Cortex of kidney (tissue), 1 donor: ENCODE data around the gene NECTIN2.
"Not testable (repeated sequence)": the region's sequence is repeated elsewhere in the genome, so short reads cannot be mapped to it uniquely, and the experiment has no call there.

Experiments
- DNase-seq: peaks from one replicate; lab custom pipeline; 2025; lab: John Stamatoyannopoulos, UW

Gene NECTIN2

DNA sequence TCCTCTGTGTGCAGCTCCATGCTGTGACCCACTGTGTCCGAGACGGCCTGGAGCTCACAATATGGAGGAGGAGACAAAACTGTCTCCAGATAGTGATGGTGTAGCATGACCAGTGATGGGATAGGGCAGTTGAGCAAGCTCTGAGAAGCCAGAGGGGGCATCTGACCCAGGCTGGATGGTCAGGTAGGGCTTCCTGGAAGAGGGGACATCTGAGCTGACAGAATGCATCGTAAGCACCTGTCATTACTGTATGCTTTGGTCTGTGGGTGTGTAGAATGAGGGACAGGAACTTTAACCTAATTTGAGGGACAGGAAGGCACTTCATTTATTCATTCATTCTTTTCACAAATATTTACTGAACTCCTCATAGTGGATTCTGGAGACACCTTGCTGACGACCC, 38.5 kb downstream of the NECTIN2 start:
- DNase-seq, result no peak

GRCh38 chr19:44886141-44886540, 40.0 kb downstream of the NECTIN2 start:
- no peak for DNase-seq

DNA sequence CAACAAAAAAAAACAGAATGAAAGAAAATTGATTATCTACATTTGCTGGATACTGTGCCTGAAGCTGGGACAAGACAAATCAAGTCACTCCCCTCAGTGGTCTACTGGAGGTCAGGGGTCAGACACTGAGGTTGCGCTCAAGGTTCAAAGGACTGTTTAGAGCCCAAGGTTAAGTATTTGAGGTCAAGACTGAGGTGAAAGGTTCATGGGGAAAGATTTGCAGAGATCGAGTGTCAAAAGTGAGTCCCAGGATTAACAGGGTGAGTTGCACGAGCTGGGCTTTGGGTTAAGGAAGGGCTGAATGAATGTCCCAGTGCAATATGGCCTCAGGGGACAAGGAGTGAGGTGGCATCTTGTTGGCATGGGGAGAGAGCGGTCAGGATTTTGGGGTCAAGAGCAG, 41.6 kb downstream of the NECTIN2 start:
- no peak for DNase-seq

DNA sequence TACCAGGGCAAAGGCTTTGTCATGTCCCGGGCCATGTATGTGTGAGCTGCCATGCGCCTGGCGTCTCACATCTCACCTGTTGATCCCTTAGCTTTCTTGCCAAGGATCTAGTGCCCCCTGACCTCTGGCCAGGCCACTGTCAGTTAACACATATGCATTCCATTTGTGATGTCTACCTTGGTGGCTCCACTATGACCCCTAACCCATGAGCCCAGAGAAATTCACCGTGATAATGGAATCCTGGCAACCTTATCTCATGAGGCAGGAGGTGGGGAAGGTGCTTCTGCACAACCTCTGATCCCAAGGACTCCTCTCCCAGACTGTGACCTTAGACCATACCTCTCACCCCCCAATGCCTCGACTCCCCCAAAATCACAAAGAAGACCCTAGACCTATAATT, 42.2 kb downstream of the NECTIN2 start:
- not testable (repeated sequence) for DNase-seq

- DNase-seq, result no peak
These were observed 43.8 kb downstream of the NECTIN2 start for GRCh38 chr19:44889830-44890365.

GRCh38 chr19:44890366-44891015, 44.4 kb downstream of the NECTIN2 start:
- peak; percentile 96 for DNase-seq

- DNase-seq, result peak; percentile 96
These were observed 45.2 kb downstream of the NECTIN2 start, which contains the start of gene TOMM40 for GRCh38 chr19:44891016-44891882. Gene TOMM40 (plus strand): TSS chr19:44891254. CDS start chr19:44891416, 162 bp downstream.

- no peak for DNase-seq
These were observed 46.8 kb downstream of the NECTIN2 start for GRCh38 chr19:44892932-44893331.

- DNase-seq, result no peak
These were observed 47.4 kb downstream of the NECTIN2 start for GRCh38 chr19:44893332-44894051.

GRCh38 chr19:44894052-44894400, 47.9 kb downstream of the NECTIN2 start:
- no peak for DNase-seq

DNA sequence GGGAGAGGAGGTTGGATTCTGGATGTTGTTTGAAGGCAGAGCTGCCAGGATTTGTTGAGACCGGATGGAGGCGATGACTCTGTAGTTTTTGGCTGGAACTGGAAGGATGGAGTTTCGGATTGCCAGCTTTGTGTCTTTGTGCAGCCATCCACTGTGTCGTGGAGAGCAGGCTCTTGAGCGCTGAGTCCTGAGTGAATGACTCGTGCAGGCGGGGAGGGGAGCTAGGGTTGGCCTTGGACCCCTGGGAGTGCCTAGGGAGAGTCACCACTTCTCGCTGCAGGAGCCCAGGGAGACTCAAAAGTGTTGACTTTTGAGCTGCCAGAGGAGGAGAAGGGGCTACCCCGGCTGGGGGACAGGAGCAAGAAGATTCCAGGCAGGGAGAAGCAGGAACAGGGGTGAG, 48.8 kb downstream of the NECTIN2 start:
- DNase-seq, result no peak

- no peak for DNase-seq
These were observed 51.7 kb downstream of the NECTIN2 start for GRCh38 chr19:44897835-44898234.

GRCh38 chr19:44900328-44901244, 54.5 kb downstream of the NECTIN2 start:
- DNase-seq, result no peak

DNA sequence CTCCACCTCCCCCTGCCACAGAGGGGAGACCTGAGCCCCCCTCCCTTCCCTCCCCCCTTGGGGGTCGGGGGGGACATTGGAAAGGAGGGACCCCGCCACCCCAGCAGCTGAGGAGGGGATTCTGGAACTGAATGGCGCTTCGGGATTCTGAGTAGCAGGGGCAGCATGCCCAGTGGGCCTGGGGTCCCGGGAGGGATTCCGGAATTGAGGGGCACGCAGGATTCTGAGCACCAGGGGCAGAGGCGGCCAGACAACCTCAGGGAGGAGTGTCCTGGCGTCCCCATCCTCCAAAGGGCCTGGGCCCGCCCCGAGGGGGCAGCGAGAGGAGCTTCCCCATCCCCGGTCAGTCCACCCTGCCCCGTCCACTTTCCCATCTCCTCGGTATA, 57.1 kb downstream of the NECTIN2 start:
- no peak for DNase-seq

- DNase-seq, result no peak
These were observed 57.7 kb downstream of the NECTIN2 start for GRCh38 chr19:44903602-44904425.

DNA sequence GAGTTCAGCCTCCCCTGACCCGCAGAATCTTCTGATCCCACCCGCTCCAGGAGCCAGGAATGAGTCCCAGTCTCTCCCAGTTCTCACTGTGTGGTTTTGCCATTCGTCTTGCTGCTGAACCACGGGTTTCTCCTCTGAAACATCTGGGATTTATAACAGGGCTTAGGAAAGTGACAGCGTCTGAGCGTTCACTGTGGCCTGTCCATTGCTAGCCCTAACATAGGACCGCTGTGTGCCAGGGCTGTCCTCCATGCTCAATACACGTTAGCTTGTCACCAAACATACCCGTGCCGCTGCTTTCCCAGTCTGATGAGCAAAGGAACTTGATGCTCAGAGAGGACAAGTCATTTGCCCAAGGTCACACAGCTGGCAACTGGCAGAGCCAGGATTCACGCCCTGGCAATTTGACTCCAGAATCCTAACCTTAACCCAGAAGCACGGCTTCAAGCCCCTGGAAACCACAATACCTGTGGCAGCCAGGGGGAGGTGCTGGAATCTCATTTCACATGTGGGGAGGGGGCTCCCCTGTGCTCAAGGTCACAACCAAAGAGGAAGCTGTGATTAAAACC, 58.4 kb downstream of the NECTIN2 start:
- no peak for DNase-seq

GRCh38 chr19:44905437-44906160, 59.5 kb downstream of the NECTIN2 start, which contains the start of gene APOE:
Gene APOE (plus strand): TSS chr19:44905796. CDS start chr19:44906625, 829 bp downstream.
- DNase-seq, result no peak

DNA sequence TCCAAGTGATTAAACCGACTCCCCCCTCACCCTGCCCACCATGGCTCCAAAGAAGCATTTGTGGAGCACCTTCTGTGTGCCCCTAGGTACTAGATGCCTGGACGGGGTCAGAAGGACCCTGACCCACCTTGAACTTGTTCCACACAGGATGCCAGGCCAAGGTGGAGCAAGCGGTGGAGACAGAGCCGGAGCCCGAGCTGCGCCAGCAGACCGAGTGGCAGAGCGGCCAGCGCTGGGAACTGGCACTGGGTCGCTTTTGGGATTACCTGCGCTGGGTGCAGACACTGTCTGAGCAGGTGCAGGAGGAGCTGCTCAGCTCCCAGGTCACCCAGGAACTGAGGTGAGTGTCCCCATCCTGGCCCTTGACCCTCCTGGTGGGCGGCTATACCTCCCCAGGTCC, 61.5 kb downstream of the NECTIN2 start:
- DNase-seq, result no peak

DNA sequence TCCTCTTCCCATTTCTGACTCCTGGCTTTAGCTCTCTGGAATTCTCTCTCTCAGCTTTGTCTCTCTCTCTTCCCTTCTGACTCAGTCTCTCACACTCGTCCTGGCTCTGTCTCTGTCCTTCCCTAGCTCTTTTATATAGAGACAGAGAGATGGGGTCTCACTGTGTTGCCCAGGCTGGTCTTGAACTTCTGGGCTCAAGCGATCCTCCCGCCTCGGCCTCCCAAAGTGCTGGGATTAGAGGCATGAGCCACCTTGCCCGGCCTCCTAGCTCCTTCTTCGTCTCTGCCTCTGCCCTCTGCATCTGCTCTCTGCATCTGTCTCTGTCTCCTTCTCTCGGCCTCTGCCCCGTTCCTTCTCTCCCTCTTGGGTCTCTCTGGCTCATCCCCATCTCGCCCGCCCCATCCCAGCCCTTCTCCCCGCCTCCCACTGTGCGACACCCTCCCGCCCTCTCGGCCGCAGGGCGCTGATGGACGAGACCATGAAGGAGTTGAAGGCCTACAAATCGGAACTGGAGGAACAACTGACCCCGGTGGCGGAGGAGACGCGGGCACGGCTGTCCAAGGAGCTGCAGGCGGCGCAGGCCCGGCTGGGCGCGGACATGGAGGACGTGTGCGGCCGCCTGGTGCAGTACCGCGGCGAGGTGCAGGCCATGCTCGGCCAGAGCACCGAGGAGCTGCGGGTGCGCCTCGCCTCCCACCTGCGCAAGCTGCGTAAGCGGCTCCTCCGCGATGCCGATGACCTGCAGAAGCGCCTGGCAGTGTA, 62.2 kb downstream of the NECTIN2 start:
- no peak for DNase-seq
